Measurements from ENCODE around the gene PSME2.

GRCh38 chr14:24160850-24161804 lies 14.7 kb upstream of the PSME2 start, which contains the start of gene IRF9:
- TF ChIP-seq CTCF (IDR thresholded peaks at IDR 0.05) (peak in 6 of 7 experiments; percentile 77 to 99 (median 92)), EP300 (IDR thresholded peaks at IDR 0.05) (peak; percentile 57)
